HG03139 (cell line): Measurements from ENCODE around the gene TROAP.
A peak's percentile ranks its signal among the peaks of the same experiment; 100 is the strongest.
"Not testable (repeated sequence)": the region's sequence is repeated elsewhere in the genome, so short reads cannot be mapped to it uniquely, and the experiment has no call there.

Experiments used
- ATAC-seq: cut with Tn5 transposase; IDR thresholded peaks from one replicate; pipeline ENCODE4 v1.9.1; 2021; ENCODE audit not compliant: unreplicated experiment

TROAP gene, protein sequence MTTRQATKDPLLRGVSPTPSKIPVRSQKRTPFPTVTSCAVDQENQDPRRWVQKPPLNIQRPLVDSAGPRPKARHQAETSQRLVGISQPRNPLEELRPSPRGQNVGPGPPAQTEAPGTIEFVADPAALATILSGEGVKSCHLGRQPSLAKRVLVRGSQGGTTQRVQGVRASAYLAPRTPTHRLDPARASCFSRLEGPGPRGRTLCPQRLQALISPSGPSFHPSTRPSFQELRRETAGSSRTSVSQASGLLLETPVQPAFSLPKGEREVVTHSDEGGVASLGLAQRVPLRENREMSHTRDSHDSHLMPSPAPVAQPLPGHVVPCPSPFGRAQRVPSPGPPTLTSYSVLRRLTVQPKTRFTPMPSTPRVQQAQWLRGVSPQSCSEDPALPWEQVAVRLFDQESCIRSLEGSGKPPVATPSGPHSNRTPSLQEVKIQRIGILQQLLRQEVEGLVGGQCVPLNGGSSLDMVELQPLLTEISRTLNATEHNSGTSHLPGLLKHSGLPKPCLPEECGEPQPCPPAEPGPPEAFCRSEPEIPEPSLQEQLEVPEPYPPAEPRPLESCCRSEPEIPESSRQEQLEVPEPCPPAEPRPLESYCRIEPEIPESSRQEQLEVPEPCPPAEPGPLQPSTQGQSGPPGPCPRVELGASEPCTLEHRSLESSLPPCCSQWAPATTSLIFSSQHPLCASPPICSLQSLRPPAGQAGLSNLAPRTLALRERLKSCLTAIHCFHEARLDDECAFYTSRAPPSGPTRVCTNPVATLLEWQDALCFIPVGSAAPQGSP

DNA sequence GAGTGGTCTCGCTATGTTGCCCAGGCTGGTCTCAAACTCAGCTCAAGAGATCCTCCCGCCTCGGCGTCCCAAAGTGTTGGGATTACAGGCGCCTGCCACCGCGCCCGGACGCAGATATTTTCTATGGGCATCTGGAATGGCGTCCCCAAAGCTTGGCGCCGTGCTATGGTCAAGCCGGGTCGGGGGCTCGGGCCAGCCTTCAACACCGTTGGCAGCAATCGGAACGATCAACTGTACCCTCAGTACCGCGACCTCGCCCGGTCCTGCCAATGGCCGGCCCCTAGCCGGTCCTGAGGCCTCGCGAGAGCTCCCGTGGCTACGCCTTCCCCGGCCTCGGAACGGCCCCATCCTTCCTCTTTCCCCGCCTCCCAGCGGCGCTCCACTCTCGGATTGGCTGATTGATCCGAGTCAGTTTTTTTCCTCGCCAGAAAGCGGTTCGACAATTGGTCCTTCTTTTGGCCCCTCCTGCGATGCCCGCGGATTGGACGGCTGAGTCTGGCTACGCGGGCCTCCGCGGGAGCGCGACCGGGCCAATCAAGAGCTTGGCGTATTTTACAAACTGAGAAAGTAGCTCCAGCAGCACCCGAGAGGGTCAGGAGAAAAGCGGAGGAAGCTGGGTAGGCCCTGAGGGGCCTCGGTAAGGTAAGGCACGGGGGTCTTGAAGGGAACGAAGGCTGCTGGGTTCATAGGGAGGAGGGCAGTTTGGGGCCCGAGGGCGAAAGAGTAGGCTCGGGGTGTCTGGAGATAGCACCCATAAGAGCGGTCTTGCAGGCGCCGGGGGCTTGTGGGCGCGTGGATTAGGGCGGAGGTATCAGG is at the start of gene TROAP:
Gene TROAP (plus strand): TSS at position 548 of the 816 bp plus-strand sequence. CDS start 354 bp downstream, outside the sequence.
- ATAC-seq: peak; percentile 97

DNA sequence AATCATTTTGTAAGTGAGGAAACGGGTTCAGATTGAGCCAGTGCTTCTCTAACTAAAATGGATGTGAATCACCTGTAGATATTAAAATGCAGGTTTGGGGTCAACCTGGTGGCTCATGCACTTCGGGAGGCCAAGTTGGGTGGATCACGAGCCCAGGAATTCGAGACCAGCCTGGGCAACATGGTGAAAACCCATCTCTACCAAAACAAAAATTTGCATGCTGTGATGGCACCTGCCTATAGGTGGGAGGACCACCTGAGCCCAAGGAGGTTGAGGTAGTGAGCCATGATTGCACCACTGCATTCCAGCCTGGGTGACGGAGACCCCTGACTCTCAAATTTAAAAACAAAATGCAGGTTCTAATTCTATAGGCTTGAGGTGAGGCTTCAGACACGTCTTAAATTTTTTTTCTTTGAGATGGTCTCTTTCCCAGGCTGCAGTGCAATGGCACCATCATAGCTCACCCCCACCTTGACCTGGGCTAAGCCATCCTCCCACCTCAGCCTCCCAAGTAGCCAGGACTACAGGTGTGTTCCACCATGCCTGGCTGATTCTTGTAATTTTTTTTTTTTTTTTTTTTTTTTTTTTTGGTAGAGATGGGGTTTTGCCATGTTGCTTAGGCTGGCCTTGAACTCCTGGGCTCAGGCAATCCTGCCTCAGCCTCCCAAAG is 49.2 kb upstream of the TROAP start:
- ATAC-seq: no peak

DNA sequence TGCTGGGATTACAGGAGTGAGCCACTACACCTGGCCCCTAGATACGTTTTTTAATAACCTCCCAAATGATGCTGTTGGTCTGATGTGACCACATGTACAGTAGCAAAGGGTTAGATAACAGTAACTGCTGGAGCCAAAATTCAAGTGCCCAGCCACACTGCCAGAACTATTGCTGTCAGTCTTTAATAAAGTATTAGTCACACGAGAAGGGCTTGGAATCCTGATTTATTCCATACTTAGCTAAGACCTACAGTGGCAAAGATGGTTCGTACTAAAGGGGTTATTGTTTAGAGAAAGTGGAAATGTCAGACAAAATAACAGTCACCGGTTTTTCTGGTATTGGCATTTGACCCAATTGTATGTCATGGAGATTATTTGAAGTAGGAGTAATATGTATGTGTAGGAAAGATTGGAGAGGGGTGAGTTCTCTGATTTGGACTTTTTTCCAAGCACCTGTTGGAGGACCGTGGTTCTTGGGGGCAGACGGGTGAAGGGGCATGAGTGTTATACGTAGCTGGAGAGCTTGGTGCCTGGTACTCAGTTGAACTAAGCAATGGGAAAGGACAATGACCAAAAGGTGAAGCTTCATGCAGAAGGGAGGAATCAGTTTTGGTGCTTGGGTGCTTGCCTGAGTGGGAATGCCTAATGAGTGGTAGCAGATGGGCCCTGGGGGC is 48.5 kb upstream of the TROAP start:
- no peak for ATAC-seq

DNA sequence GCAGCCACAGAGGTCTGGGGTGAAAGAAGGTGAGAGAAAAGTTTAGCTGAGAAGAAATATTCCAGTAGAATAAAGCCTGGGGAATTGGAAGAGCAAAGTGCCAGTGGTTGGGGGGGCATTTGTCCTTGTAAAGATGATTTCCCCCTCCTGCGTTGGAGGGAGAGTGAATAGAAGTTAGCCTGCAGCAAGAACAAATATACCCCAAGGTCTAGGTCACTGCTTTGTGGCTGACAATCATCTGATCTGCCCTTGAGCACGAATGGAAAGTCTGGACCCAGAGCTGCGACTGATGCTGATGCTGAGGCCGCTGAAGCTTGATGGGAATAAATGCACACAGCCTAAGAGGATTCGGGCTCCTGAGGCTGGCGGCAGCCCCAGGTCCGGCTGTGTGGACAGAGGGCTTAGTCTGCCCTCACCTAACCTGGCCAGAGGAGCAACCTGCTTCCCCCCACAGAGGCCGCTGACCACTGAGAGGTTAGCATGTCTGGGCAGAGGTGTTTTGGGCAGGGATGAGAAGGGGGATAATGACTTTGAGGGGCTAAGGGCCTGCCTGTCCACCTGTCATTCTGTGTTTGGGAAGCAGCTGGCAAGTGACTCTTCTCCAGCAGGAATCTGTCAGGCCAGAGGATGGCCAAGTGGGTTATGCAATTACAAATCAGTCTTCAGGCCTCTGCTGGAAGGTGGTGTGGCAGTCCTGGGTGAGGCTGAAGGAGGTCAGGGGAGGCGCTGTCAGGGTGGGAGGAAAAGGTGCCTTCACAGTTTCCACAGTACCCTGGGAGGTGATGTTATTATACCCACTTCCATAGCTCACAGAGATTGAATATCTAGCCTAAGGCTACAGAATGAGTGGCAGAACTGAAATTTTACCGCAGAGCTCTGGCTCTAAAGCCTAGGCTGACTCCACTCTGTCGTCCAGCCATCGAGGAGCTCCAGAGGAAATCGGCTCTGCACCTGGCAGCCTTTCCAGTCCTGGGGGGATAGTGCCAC is 46.5 kb upstream of the TROAP start:
- ATAC-seq: no peak

DNA sequence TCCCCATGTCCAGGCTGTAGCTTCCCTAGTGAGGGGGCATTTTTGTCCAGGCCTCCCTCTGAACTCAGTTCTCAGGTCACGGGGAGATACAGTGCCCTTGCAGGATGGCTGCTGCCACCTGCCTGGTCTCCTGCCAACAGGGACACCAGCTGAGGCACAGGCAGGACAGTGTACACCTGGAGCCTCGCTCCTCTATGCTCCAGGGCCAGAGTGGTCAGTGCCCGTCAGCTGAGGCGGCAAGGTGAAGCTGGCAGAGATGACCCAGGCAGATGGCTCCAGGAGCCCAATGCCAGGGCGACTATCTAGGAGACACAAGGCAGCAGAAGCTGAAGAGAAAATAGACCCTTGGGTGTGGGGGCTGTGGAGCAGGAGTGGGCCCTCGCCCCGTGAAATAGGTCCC is 45.6 kb upstream of the TROAP start:
- ATAC-seq: no peak

DNA sequence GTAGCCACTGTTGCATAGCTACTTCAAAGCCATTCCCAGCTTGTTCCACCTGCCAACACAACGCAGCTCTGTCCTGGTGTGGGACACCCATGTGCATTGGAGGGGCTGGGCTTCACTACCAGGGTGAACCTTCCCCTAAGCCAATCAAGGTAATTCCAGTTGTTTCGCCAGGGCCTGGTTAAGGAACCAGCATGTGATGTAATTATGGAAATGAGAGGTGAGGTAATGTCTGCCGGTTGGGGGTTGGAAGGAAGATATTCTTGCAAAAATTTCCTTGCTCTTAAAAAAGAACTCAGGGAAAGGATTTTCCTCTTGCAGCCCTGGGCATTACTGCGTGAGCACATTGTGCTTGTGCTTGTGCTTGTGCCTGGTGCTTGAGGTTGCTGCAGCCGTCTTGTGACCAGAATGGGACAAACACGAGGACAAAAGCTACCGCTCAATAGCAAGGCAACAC is 43.3 kb upstream of the TROAP start:
- no peak for ATAC-seq

DNA sequence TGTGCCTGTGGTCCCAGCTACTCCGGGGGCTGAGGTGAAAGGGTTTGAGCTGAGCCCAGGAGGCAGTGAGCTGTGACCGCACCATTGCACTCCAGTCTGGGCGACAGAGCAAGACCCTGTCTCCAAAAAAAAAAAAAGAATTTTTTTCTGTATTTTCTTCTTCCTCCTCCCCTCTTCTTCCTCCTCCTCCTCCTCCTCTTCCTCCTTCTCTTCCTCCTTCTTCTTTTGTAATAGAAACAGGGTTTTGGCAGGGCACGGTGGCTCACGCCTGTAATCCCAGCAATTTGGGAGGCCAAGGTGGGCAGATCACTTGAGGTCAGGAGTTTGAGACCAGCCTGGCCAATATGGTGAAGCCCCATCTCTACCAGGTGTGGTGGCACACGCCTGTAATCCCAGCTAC is 42.5 kb upstream of the TROAP start:
- not testable (repeated sequence) for ATAC-seq

DNA sequence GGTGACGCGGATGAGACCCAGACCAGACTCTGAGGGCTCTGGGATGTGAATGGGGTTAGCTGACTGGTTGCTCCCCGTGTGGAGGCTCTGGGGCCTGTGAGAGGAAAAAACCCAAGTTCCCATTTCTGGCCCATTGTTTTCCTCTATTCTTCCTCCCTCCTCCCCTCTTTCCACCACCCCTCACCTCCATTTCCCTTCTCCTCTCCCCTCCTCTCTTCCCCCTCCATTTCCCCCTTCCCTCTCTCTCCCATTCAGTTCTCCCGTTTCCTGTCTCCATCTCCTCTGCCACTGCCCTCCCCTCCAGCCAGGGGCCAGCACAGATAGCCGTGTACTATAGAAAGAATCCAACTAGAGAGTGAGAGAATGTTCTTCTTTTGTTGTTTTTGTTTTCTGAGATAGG is 40.8 kb upstream of the TROAP start:
- ATAC-seq: no peak

DNA sequence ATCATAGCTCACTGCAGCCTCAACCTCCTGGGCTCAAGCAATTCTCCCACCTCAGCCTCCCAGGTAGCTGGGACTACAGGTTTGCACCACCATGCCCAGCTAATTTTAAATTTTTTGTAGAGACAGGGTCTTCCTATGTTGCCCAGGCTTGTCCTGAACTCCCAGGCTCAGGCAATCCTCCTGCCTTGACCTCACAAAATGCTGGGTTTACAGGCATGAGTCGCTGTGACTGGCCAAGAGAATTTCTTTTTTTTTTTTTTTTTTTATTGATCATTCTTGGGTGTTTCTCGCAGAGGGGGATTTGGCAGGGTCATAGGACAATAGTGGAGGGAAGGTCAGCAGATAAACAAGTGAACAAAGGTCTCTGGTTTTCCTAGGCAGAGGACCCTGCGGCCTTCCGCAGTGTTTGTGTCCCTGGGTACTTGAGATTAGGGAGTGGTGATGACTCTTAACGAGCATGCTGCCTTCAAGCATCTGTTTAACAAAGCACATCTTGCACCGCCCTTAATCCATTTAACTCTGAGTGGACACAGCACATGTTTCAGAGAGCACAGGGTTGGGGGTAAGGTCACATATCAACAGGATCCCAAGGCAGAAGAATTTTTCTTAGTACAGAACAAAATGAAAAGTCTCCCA is 40.2 kb upstream of the TROAP start:
- ATAC-seq: not testable (repeated sequence)

DNA sequence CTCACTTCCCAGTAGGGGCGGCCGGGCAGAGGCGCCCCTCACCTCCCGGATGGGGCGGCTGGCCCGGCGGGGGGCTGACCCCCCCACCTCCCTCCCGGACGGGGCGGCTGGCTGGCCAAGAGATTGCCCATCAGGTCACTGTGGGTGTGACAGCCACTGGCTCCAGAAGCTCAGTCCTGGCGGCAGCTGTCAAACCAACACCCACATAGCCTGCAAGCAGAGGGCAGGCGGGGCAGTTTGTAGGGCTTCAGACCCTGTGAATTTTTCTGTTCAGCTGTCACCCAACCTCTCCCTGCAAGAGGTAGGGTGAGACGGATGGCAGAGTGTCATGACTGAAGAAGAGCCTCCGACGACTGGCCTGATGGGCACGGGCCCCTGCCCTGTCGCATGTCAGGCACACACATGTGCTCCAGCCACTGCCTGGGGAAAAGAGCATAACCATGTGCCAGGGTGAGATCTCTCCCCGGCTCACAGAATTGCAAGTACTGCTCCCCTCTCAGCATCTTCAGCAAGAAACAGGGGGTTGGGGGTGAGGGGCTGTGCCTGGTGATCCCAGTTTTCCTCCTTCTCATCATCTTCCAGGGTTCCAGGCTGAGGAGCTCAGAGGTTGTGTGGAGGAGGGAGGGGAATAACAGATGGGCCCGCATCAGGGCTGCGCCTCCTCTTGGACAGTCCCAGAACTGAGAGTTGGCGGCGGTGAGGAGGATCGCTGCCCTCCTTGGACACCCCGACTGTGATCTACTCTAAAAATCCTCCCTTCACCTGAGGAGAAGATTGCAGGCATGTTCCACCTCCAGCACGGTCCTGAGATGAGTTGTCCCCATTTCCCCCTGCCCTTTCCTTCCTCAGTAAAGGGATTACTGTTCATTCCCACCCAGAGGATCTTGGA is 39.3 kb upstream of the TROAP start:
- no peak for ATAC-seq

DNA sequence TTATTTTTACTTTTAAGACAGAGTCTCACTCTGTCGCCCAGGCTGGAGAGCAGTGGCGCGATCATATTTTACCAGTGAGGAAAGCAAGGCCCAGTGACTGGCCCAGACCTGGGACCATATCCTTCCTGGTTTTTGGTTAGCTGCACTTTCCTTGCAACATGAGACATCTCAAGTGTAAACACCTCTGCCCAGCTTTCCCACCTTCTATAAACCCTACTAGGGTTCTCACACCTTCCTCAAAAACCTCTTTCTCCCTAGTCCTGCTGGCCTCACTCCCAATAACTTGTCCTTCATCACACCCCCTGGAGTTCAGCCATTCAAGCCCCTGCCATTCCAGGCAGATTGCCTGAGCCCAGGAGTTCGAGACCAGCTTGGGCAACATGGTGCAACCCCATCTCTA is 38.4 kb upstream of the TROAP start:
- ATAC-seq: no peak

DNA sequence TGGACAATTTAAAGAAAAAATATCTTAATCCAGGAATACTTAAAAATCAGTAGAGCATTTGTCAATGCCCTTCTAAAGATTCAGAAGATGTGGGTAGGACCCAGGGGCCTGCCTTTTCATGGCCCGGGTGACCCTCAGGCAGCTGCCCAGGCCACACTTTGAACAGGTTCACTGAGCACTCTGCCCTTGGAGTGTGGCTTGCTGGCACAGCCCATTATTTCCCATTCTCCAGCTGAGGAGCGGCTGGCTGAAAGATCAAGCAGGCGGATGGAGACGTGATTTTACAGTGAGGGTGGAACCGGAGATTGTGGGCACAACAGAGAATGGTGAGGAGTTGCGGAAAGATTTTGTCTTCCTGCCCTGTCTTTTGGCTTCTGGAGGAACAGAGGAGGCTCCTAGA is 35.2 kb upstream of the TROAP start:
- no peak for ATAC-seq

DNA sequence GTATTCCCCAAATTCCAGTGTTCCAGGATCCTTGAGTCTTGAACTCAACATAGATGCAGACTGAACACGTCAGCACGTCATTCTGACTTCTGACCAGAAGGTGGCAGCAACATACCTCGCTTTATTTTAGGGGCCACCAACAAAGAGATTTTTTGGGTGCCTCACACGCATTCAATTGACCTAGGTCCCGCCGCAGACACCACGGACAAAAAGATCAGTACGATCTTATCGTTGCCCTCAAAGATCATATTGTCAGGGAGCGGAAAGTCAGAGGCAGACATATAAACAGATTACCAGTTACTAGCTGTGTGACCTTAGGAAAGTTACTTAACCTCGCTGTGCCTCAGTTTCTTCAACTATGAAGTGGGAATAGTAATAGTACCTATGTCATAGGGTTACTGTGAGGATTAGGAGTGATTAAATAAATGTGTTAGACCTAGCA is 34.6 kb upstream of the TROAP start:
- ATAC-seq: no peak

DNA sequence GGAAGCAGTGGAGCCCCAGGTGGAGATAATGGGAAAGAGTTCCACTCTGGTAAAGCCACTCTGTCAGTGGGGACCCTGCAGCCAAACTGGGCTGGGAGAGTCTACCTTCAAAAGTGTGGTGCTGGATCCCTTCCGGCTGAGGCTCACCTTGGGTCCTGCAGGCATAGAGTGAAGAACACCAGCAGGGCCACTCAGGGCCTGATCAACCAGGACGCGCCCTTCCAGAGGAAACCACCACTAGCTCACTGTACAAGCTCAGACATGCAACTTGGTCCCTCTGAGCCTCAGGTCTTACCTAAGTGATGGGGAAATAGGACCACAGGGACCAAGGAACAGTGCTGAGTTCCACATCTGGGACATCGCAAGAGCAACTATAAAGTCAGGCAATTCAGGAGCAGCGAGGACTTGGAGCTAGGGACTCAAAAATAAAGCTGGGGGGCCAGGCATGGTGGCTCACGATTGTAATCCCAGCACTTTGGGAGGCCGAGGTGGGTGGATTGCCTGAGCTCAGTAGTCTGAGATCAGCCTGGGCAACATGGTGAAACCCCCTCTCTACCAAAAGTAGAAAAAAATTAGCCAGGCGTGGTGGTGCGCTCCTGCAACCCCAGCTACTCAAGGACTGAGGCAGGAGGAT is 34.0 kb upstream of the TROAP start:
- ATAC-seq: no peak

DNA sequence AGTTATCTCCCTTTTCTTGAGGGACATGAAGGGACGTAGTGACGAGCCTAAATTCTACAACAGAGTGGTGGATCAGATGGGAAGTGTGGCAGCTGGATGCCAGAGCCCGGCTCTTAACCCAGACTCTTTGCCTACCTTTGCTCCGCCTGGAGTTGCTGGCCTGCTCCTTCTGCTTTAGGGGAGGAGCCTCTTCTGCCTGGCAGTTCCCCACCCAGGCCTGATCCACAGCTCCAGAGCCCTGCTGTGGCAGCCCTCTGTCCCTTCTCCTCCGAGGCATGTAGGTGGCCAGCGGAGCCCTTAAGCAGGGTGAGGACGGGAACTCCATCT is 30.4 kb upstream of the TROAP start:
- ATAC-seq: no peak

DNA sequence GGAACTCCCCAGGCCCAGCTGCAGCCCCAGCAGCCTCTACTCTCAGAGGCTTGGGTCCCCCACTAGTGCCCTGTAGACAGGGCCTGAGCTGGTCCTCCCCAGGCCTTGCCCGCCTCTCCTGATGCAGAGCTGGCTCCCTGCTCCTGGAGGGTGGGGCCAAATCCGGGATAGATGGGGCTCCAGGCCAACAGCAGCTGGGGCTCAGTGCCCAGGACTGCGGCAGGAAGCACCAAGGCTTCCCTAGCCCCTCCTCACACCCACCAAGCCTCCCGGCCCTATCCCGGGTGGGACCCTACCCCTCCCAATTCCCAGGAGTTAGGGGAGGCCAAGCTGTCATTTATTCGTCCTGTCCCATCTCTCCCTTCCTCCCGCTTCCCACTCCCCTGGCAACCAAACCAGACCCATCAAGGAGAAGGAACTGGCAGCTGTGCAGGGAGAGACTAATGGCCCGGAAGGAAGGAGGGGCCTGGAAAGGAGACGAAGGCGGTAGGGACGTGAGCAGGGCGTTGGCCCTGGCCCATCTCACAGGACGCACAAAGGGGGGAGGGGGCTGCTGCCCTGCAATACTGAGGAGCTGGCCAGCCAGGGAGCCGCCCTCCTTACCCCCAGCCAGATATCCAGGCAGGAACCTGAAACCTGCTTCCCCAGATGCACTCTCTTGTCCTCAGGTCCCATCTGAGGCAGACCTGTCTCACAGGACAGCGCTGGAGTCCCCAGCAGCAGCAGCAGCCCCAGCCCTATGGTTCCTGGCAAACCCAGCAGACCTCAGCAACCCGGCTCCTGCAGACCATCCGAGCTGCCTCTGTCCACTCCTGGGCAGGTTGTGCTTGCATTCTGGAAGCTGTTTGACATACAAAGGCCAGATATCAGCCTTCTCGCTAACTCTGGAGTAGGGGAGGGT is 29.7 kb upstream of the TROAP start:
- no peak for ATAC-seq
